Activated T-helper 1 cell treated with Interleukin-2 at 50 U/mL for 16 hours (primary cell): ENCODE results near the gene HARBI1.

Source experiments
- DNase-seq: peaks from one replicate; pipeline ENCODE4 v3.0.0-alpha.2; 2020; ENCODE audit warnings: low read depth

Gene HARBI1

DNA sequence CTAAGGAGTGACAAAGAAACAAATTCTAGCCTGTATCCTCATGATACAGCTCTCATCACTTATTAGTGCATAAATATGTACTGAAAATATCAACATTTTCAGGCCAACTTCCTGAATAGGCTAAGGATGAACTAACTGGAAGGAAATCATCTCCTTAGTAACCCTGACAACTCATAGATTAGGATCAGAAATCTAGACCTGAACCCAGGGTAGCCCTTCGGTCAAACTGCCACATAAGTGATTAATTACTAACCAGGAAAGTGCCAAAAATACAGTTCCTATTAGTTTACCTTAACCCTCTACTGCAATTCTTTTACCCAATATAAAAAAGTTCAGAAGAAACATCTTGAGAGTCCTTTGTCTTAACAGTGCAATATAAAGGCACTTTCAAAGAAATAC is 63.2 kb downstream of the HARBI1 start:
- no peak for DNase-seq
